GM19463 (cell line): ENCODE results near the gene FBLN2.

ENCODE experiments used
- ATAC-seq: cut with Tn5 transposase; IDR thresholded peaks from one replicate; pipeline ENCODE4 v1.9.1; 2021; ENCODE audit warnings: mild to moderate bottlenecking, moderate library complexity; ENCODE audit not compliant: unreplicated experiment

The FBLN2 gene

GRCh38 chr3:13529196-13530112 is 19.5 kb upstream of the FBLN2 start:
- ATAC-seq = no peak

DNA sequence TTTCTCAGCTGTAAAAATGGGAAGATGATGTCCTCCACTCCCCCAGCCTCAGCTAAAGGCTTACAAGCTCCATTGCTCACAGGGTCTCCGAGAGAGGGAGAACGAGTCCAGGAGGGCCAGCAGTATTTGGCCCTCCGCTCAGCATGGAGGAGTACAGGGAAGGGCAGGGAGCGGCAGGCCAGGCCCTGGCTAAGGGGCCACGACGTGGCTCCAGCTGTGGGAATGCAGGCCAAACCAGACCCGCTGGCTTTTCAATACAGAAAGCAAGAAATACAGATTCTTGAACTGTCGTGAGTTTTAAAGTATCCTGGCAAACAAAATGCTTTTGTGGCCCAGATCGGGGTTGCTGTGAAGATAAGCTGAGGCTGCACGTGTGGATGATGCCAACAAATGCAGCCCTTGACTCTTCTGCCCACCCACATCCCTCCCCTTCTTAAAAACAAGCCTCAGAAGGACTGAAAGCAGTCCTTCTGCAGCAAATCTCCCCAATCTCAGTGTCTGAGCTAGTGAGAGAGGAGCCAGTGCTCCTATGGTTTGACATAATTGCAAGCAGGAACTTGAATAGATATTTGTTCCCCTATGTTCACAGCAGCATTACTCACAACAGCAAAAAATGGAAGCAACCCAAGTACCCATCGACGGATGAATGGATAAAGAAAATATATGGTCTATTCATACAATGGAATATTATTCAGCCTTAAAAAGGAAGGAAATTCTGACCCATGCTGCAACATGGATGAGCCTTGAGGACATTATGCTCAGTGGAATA is 18.5 kb upstream of the FBLN2 start:
- no peak for ATAC-seq

GRCh38 chr3:13532085-13532484 is 16.8 kb upstream of the FBLN2 start:
- no peak for ATAC-seq

- no peak for ATAC-seq
Measured at GRCh38 chr3:13532631-13533030, 16.3 kb upstream of the FBLN2 start.

GRCh38 chr3:13533885-13534301 is 15.0 kb upstream of the FBLN2 start:
- ATAC-seq = no peak

DNA sequence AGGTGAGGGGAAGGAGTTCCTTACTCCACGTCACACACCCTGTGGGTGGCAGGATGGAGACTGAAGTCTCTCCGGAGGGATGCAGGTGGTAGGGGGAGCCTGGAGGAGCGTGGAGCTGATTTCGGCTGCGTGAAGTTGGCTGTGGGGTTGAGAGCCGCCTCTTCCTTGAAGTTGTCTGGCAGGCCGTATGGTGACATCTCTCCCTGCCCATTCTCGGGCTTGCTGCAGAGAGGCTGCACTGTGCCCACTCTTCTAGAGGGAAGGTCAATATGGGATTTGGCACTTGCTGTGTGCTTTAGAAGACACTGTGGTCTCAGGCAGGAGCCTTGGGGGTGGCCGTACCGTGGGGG is 13.4 kb upstream of the FBLN2 start:
- ATAC-seq = no peak

GRCh38 chr3:13535905-13536304 is 13.0 kb upstream of the FBLN2 start:
- ATAC-seq = no peak

- no peak for ATAC-seq
Measured at GRCh38 chr3:13536432-13536831, 12.5 kb upstream of the FBLN2 start.

GRCh38 chr3:13536832-13537231 is 12.1 kb upstream of the FBLN2 start:
- ATAC-seq = no peak

GRCh38 chr3:13537244-13537908 is 11.5 kb upstream of the FBLN2 start:
- ATAC-seq = no peak

- ATAC-seq = no peak
Measured at GRCh38 chr3:13537909-13538296, 11.0 kb upstream of the FBLN2 start.

- no peak for ATAC-seq
Measured at GRCh38 chr3:13538520-13539291, 10.2 kb upstream of the FBLN2 start.

DNA sequence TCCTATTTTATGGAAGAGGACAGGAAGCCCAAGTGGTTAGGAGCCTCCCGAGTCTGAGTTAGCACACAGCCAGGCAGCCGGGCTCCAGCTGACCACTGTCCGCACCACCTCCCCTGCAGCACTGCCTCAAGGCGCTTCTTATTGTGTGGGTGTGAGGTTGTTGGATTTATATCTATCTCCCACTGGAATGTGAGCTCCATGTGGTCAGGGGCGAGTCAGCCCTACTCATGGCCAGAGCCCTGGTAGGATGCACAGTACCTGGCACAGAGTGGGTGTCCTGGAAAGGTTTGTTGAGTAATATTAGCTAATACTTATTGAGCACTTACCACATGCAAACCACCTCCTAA is 9.7 kb upstream of the FBLN2 start:
- no peak for ATAC-seq

DNA sequence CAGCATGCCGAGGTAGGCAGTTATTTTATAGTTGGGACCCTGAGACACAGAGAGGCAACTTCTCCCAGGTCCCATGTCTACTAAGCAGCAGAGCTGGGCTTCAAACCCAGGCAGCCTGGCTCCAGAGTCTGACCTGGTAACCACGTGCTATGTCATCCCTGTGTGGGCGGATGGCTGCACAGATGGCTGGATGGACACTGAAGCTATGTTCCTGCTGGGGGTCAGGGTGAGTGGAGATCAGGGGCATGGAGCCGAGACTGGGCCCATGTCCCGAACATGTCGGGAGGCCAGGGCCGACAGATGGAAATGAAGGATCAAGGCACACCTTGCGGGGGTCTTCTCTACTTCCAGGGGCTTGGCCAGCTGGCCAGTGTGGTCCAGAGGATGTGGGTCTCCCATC is 9.3 kb upstream of the FBLN2 start:
- no peak for ATAC-seq

- no peak for ATAC-seq
Measured at GRCh38 chr3:13540297-13540995, 8.5 kb upstream of the FBLN2 start.

DNA sequence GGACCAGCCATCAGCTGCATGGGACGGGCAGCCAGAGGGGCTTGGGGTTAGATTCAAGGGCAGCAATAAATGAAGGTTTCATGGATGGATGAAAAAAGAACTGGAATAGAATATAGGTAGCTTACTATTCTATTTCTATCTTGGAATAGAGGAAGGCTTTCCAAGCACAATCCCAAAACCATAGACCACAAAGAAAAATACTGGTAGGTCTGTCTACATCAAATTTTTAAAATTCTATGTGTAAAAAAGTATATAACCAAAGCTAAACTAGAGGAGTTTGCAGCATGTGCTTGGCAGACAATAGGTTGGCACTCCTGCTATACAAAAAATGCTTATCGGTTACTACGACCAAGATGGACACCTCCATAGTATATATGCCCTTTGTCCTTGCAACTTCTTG is 7.2 kb upstream of the FBLN2 start:
- ATAC-seq = no peak

- ATAC-seq = no peak
Measured at GRCh38 chr3:13542142-13542541, 6.8 kb upstream of the FBLN2 start.

- no peak for ATAC-seq
Measured at GRCh38 chr3:13543253-13543652, 5.7 kb upstream of the FBLN2 start.

- ATAC-seq = no peak
Measured at GRCh38 chr3:13544293-13544831, 4.6 kb upstream of the FBLN2 start.
